NCI-H446 (cell line): ENCODE results near the gene POLK.
"Not testable (repeated sequence)": the region's sequence is repeated elsewhere in the genome, so short reads cannot be mapped to it uniquely, and the experiment has no call there.

Experiments used
- DNase-seq, 2 experiments: peaks; one replicate each; lab custom pipeline; 2025; lab: John Stamatoyannopoulos, UW

Gene POLK

DNA sequence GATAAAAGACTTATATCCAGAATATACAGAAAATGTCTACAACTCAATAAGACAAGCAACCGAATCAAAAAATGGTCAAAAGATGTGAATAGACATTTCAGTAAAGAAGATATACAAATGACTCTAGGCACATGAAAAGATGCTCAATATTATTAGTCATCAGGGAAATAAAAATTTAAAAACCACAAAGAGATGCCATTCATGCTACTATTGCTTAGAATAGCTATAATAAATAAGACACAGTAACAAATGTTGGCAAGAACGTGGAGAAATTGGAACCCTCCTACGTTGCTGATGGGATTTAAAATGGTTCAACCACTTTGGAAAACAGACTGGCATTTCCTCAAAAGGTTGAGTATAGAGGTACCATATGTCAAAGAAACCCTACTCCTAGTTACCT lies 39.8 kb downstream of the POLK start:
- no peak for DNase-seq

DNA sequence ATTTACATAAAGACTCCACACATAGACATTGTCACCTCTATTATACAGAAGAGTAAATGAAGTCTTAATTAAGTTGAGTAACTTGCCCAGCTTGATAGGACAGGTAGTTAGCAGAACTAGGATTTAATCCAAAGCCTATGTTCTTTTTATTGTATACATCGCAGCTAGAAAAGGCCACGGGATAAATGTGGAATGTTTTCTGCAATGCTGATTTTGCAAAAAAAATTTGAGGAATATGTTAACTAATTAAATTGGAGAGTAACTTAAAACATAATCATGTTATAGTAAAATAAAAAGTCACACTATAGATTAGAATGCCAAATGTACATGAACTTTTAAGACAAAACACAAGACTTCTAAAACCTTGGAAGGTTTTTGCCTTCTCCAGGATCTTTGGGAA lies 41.1 kb downstream of the POLK start:
- no peak for DNase-seq

DNA sequence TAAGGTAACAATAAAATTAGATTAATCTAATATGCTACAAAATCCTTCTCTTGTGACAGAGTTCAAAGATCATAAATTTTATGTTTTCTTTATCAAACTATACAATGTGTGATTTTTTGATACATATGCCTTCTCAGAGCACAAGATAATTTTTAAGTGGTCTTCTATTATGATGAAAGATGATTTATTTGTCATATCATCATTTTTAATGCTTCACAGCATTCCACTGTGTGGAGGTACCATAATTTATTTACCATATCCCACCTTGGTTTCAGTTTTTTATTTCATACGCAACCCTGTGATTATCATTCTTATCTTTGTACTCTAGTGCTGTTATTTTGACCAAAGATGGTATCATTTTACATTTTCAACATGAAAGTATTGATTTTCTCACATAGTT lies 41.7 kb downstream of the POLK start:
- no peak for DNase-seq

DNA sequence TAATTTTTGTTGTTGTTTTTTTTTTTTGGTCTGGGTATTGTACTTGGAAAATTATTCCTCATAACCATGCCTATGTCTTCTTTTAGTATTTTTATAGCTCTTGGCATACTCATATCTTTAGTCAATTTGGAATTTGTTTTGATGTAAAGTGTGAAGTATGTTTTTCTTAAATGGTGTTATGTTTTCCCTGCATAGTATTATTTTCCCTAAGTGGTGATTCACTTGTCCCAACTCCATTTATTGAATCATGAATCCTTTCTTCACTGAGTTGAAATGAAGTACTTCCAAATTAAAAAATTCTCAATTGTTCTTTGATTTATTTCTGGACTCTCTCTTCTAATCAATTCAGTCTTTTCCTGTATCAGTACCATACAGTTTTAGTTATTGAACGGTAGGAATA lies 46.5 kb downstream of the POLK start:
- DNase-seq: no peak

DNA sequence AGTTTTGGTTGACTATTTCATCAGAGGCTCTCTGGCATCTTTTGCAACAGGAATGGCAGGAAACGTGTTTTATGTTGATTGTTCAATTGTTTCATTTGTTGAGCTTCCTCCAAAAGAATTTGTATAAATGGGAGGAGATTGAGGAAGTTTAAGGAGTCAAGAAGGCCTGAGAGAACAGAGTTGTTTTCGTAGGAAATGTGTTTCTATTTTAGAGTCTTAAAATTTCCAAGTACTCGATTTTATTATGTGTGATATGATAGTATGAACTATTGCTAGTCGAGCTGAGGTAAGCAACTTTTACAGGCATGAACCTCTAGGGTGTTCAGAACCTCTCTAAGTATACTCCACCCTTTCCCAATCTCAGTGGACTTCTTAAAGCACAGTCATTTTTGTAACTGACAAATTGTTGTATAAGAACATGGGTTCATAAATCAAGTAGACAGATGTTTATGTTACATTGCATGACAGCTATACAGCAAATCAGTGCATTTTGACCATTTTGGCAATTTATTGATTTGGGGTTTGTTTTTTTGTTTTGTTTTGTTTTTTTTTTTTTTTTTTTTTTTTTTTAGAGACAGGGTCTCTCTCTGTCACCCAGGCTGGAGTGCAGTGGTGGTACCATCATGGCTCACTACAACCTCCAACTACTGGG lies 47.4 kb downstream of the POLK start:
- no peak for DNase-seq

DNA sequence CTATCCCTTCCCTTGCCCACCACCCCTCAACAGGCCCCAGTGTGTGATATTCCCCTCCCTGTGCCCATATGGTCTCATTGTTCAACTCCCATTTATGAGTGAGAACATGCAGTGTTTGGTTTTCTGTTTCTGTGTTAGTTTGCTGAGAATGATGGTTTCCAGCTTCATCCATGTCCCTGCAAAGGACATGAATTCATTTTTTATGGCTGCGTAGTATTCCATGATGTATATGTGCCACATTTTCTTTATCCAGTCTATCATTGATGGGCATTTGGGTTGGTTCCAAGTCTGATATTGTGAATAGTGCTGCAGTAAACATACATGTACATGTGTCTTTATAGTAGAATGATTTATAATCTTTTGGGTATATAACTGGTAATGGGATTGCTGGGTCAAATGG lies 49.0 kb downstream of the POLK start:
- DNase-seq: not testable (repeated sequence)

DNA sequence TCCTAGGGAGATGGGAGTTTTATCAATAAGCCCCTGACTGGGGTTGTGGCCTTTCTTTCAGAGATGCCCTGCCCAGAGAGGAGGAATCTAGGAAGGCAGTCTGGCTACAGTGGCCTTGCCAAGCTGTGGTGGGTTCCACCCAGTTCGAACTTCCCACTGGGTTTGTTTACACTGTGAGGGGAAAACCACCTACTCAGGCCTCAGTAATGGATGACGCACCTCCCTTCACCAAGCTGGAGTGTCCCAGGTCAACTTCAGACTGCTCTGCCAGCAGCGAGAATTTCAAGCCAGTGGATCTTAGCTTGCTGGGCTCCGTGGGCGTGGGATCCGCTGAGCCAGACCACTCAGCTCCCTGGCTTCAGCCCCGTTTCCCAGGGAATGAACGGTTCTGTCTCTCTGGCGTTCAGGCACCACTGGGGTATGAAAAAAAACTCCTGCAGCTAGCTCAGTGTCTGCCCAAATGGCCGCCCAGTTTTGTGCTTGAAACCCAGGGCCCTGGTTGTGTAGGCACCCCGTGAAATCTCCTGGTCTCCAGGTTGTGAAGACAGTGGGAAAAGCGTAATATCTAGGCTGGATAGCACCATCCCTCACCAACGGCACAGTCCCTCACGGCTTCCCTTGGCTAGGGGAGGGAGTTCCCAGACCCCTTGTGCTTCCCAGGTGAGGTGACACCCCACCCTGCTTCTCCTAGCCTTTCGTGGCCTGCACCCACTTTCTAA lies 54.5 kb downstream of the POLK start:
- DNase-seq: not testable (repeated sequence)

DNA sequence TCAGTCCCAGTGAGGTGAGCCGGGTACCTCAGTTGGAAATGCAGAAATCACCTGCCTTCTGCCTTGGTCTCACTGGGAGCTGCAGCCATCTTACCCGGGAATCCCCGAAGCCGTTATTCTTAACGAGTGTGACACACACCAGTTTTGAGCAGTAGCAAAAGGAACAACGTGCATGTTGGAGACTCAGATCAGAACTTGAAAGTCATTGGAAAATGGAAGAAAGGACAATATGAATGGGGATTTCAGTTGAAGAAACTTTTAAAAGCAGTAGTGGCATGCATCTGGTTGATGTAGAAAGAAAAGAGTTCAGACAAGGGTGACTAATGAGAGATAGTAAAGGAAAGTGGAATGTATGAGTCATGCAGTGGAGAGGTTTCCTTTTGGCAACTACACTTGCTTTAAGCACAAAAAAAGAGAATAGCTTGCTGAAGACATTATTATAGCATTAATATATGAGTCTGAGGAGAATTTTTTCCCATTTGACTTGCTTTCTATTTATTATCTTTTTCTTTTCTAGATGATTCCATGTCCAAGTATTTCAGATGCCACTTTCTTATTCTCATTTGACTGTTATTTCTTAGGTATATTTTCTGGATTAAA lies 55.1 kb downstream of the POLK start:
- DNase-seq: peak in 1 of 2 experiments; percentile 26

DNA sequence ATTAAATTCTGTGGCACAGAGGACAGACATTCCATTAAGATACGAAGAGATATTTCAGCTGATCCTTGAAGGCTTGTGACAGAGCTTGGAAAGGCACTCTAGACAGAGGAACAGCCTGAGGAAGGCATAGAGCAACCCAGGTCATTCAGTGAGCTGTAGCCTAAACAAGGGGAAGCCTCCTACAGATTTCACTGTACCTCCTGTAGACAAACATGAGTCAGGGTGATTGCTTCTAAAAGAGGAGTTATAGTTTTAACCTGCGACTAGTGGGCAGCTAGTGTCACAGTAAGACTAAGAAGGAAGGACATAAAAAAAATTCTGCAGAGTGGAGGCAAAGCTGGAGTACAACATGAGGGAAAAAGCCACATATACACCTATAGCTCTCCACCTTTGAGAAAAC lies 56.0 kb downstream of the POLK start:
- DNase-seq: no peak

DNA sequence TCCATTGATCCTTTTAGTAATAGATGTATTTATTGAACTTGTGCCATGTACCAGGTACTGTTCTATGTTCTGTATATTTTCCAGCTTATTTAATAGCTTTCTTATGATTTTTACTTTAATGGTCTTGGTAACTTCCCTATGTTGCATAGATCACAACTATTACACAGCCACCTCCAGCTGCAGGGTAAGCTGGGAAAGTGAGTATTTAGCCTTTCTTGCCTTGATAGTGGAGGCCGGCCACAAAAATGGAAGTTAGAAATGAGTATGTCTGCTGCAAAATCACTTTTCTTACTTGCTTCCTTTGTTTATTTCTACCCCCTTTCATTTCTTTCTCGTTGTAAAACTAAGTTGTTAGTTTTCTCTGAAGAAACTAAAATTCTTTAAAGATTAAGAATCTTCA lies 56.5 kb downstream of the POLK start:
- no peak for DNase-seq

DNA sequence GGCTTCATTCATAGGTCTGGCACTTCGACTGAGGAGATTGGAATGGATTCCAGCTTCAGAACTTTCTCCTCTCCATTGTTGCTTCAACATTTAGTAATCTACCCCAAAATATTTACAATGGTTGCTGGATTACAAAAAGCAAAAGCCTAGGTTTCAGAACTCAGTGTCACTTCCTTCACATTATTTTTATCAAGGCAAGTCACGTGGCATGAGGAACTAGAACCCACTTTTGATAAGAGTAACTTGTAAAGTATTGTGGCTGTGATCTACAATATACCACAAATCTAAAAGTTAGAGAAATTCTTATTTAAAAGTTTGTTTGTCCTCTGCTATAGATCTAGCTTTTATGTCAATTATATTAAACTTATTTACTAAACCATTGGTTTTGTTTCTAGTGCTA lies 59.9 kb downstream of the POLK start:
- no peak for DNase-seq

DNA sequence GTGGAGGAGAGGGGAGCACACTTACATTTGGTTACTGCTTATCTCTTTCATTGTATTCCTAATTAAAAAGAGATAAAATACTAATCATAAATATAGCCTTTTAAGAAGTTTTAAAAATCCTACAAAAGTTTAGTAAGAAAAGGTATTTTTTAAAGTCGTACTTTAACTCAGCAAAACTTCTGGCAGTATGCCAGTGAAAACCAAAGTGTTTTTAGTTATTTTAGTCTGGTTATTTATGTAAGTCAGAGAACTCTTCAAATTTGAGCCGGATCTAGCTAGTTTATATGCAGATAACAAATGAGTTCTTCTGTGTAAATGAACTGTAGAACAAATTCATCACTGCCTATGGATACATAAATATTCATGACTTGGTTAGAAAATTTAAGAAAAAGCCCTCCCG lies 63.1 kb downstream of the POLK start:
- DNase-seq: no peak

DNA sequence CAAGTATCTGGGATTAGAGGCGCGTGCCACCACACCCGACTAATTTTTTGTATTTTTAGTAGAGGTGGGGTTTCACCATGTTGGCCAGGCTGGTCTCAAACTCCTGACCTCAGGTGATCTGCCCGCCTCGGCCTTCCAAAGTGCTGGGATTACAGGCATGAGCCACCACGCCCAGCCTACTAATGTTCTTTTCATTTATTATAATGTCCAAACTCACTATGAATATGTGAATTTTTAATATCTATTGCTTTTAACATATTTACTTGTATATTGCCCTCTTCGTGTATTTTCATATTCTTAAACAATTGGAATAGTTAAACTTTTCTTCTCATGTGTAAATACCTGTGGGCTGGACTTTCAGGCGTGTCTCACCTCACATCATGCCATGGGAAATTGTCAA lies 66.6 kb downstream of the POLK start:
- not testable (repeated sequence) for DNase-seq

DNA sequence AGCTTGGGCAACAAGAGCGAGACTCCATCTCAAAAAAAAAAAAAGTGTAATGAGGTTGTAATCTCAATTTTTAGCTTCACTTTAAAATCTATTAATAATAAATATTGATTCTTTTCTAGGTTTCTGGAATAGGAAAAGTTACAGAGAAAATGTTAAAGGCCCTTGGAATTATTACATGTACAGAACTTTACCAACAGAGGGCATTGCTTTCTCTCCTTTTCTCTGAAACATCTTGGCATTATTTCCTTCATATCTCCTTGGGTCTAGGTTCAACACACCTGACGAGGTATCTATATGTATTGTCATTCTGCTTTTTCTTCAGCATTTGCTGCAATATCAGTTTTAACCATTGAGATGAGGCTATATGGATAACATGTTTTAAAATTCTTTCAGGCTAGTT lies 73.0 kb downstream of the POLK start:
- DNase-seq: no peak

DNA sequence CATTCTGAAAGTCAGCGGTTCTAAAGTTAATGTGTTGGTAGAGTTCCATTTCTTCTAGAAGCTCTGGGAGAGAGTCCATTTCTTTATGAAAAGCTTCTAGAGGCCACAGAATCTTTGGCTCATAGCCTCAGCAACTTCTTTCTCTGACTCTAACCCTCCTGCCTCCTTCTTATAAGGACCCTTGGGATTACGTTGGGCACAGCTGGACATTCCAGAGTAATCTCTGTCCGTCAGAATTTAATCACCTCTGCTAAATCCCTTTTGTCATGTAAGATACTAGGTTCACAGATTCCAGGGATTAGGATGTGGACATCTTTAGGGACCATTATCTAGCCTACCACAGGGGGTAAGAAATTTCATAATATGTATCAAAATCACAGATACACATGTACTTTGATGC lies 77.0 kb downstream of the POLK start:
- DNase-seq: no peak

DNA sequence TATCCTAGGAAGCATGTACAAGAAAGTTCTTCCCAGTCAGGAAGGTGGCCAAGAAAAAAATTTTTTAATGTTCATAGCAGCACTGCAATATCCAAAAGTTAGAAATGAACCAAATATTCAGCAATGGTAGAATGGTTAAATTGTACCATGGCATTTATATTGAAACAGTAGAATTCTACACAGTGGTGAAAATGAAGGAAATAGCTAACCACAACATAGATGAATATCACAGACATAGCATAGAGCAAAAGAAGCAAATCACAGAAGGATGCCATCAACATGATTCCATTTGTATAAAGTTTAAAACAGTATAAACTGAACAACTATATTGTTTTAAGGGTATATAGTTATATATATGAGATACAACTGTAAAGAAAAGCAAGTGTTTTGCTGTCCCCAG lies 88.8 kb downstream of the POLK start:
- no peak for DNase-seq

DNA sequence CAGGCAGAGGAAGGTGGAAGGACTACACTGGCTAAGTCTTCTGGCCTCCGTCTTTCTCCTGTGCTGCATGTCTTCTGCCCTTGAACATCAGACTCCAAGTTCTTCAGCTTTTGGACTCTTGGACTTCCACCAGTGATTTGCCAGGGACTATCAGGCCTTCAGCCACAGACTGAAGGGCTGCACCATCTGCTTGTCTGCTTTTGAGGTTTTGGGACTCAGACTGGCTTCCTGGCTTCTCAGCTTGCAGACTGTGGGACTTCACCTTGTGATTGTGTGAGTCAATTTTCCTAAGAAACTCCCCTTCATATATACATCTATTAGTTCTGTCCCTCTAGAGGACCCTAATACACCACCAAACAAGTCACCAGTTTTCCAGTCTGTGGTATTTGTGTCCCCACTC lies 89.9 kb downstream of the POLK start:
- no peak for DNase-seq

DNA sequence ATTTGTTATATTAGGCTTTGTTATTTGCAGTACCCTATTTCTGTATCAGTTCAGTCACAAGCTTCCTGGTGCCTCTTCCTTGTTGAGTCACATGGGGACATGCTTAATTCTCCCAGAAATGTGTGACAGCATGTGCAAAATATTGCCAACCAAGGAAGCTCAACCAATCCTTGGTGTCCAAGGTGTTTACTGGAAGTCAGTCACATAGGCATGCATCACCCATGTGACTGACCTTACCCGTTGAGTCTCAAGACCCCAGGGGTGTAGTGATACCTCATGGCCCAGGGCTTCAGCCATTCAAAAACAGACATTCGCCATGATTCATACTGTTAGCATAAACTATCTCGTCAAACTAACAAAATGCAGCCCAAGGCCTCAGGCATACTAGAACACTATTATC lies 90.3 kb downstream of the POLK start:
- DNase-seq: no peak

DNA sequence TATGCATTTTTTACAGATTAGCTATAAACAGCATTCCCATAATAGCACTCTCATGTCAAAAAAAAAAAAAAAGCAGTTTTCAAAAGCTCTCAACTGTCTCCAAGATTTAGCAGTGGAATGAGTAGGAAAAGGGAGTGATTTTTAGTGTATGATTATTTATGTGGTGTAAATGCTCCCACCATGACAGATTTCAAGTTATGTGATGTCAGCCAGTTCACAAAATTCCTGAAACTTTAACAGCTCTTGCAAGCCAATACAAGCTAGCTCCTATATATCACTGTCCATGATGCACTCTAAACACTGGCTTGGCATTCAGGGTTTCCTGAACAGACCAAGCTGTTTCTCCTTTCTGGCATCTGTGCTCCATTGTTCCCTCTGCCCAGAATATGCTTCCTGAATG lies 91.7 kb downstream of the POLK start:
- DNase-seq: no peak

DNA sequence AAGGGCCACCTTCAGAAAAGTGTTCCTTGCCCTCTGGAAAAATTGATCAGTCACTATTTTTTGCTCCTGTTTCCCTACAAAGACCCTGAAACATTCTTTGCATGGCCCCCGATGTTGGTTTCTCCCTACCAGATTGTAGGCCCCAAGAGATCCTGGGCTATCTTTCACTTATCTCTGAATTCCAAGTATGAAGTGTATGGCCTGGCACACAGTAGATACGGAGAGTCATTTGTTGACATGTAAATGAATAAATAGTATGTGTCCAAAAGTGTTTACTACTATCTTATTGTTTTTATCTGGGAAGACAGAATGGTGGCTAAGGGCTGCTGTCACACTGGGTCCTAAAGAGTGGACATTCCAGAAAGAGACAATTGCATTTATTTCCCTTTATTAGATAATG lies 92.1 kb downstream of the POLK start:
- DNase-seq: no peak

DNA sequence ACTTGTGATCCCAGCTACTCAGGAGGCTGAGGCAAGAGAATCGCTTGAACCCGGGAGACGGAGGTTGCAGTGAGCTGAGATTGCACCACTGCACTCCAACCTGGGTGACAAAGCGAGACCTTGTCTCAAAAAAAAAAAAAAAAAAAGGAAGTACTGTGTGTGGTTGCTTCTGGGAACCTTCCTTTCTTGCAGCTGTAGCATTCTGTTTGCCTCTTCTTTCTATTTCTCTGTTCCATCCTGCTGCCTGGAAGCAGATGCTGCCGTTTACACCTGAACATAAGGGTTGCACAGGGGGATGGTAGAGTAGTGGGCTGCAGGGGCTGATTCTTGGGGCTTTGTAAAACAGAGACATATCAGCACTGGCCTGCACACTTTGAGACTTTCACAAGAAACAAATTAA lies 95.7 kb downstream of the POLK start:
- DNase-seq: not testable (repeated sequence)

DNA sequence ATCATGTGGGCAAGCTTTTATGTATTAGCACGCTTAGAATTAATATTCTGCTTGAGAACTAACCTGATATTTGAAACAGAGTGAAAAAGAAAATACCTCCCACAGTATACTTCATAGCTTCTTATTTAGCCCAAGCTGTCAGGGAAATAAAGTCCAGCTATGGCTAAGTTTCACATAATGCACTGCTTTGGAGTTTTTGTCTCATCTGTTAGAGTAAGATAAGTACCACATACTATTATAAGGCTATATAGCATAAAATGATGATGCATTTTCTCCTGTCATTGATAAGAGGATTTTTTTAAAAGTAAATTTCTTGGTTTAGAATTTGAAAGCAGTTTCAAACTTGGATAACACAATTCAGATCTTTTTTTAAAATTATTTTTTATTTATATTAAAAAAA lies 97.2 kb downstream of the POLK start:
- no peak for DNase-seq

DNA sequence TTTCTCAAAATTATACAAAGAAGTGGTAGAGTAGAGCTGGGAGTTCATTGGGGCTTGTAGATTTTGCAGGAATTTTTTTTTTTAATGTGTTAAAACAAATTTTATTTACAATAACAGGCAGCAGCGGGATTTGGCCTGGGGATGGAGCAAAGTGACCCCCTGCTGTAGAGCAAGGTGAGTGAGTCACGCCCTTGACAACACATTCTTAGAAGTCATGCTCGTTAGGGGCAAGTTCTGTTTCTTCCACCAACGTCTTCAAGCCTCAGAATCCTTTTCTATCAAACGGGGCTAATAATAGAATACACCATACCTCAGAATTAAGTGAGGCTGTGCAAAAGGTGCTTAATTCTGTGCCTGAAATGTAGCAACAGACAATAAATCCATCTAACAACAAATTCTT lies 98.5 kb downstream of the POLK start:
- DNase-seq: no peak

DNA sequence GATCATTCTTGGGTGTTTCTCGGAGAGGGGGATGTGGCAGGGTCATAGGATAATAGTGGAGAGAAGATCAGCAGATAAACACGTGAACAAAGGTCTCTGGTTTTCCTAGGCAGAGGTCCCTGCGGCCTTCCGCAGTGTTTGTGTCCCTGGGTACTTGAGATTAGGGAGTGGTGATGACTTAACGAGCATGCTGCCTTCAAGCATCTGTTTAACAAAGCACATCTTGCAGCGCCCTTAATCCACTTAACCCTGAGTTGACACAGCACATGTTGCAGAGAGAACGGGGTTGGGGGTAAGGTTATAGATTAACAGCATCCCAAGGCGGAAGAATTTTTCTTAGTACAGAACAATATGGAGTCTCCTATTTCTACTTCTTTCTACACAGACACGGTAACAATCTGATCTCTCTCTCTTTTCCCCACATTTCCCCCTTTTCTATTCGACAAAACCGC lies 99.2 kb downstream of the POLK start:
- DNase-seq: not testable (repeated sequence)
